NCI-H748 (cell line): ENCODE results near the gene PHLDB2.

Source experiments
- DNase-seq: peaks from one replicate; lab custom pipeline; 2025; ENCODE audit not compliant: unreplicated experiment; lab: John Stamatoyannopoulos, UW

PHLDB2 gene

DNA sequence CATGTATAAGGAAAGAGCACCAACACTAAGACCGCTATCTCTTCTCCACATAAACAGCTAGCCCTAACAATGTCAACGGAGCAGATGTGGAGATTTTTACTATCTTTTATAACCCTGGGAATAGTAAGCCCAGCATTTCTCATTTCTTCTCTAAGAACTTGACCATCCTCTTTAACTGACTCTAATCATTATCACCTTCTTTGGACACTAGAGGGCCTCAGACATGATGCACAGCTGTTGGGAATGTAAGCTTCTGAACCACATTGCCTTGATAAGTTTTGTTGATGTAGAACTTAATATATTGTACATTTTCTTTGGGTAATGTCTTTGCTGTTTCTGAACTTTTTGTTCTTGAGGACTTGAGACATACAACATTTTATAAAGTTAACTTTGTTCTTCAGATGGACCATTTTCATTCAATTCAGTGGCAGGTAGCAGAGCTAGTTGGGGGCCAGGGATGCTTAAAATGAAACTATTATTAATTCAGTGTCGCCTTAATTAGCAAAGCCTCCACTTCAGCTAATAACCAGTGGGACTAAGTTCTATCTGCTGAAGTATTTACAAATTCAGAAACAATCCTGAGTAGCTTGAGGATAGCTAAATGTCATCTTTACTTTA lies 130.1 kb downstream of the PHLDB2 start:
- DNase-seq = peak; percentile 63

DNA sequence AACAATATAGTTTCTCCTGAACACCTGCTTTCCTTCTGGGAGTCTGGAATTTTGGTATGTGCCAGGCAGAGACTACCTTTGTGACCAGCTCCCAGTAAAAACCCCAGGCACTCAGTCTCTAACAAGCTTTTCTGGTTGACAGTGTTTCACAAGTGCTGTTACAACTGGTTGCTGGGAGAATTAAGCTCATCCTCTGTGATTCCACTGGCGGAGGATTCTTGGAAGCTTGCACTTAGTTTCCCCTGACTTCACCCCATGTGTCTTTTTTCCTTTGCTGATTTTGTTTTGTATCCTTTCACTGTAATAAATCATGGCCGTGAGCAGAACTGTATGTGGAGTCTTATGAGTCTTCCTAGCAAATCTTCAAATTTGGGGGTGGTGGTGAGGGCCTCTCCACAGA lies 134.0 kb downstream of the PHLDB2 start:
- DNase-seq = no peak

DNA sequence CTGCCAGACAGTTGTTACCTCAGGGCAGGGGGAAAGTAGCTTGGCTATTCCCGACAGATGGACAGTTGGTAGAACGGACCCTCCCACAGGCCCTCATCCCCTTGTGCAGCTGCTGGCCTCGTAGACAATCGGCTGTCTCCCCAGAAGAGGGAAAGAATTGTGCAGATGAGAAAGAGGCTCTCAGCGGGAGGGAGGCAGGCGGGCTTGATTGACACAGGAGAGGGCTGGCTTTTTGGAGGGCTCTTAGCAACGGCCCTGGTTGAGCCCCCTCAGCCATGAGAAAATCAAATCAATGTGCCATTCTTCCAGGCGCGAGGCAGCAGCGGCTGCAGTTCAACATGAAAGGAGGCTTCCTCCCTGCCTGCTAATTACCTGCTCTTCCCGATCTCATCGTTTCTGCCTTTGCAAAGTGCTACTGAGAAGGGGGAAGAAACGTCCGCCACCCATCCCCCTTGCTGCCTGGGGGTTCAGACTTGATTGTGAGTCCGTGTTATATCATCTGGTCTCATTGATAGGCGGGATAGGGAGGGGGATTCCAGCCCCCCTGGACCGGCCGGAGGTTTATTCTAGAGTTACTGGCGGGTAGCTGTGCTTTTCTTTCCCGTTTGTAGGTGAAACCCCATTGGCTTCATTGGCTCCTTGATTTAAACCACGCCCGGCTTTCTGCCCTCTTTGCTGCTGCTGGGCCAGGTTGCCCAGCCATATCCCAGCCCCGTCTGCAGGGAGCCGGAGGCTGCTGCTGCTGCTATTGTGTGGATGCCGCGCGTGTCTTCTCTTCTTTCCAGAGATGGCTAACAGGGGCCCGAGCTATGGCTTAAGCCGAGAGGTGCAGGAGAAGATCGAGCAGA lies 139.8 kb downstream of the PHLDB2 start, which contains the start of gene TAGLN3:
TAGLN3 (plus strand) TSS at position 287 of the 848 bp plus-strand sequence; CDS start at position 788, 501 bp downstream.
- DNase-seq = peak; percentile 92

DNA sequence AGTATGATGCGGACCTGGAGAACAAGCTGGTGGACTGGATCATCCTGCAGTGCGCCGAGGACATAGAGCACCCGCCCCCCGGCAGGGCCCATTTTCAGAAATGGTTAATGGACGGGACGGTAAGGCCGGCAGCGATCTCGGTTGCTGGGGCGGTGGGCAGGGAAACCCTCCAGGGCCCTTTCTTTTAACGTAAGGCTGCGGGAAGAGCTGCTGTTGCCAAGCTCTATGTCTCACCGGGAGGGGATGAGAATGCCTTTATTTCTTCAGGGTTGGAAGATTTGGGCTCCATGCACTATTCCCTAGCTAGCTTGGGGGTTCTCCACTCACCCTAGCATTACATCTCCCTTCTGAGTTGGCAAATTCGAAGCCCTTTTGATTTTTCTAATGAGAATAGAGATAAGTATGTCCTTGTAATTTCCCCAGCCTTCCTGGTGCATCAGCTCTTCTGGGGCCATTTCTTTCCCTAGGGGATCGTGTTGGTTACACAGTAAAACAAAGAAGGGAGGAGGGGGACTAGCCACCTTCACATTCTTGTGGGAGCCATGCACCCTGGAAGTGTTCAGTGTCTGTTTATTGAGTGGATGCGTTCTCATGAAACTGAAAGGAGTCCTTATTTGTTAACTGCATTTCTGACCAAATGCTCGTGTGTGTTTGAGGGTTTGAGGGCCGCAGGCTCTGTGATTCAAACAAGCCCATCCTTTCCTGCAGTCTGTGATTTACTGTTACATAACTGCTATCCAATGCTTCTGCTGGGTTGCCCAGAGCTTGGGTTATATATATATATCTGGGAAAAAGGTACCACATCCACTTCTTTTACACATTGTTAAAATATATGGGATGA lies 140.6 kb downstream of the PHLDB2 start:
- DNase-seq = peak; percentile 55

DNA sequence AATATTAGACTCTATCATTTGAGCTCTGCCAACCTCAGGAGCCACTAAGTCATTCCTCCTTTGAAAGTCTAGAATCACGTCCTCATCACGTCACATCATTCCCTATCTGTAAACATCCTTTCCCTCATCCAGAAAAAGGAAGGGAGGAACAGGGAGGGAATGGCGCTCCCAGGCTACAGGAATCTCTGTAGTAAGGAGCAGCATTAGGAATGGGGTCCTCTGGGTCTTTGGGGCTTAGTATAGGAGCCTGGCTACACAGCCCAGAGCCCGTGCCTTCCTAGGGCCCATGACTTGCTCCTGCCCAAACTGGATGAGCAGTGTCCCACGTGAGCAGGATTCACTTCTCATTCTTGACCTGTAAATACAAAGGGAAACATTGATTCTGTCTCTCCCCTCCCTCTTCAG lies 141.3 kb downstream of the PHLDB2 start:
- DNase-seq = peak; percentile 26

DNA sequence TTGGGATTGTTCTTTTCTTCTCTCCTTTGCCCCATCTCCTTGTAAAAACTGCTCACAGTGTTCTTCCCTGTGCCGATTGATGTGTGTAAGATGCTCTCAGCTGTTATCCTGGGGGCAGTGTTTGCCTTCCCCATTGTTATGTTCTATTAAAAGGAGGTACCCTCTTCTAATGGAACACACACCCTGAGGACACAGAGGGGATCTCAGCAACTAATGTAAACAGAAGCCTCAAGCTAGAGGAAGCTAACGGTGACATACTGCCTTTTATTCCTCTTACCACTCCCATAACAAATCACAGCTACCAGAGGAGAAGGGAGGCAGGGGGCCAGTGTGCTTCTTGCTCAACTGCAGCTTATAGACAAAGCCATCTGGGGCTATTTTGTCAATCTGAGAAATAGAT lies 141.9 kb downstream of the PHLDB2 start:
- peak; percentile 77 for DNase-seq

DNA sequence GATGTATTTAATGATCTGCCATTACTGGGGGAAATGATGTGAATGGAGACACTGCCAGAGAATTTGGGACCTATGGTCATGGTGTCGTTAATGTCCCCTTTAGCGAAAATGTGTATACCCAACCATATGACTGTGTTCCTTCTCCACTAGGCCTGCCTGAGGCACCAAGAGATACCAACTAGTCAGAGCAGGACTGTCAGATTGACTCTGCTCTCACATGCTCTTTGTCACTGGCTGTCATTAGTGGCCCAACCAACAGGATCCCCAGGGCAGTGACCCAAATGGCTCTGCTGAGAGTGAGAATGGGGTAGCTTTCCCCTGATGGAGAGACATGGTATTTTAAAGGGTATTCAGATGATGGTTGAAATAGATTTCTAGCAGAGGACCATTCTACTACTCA lies 142.5 kb downstream of the PHLDB2 start:
- no peak for DNase-seq

DNA sequence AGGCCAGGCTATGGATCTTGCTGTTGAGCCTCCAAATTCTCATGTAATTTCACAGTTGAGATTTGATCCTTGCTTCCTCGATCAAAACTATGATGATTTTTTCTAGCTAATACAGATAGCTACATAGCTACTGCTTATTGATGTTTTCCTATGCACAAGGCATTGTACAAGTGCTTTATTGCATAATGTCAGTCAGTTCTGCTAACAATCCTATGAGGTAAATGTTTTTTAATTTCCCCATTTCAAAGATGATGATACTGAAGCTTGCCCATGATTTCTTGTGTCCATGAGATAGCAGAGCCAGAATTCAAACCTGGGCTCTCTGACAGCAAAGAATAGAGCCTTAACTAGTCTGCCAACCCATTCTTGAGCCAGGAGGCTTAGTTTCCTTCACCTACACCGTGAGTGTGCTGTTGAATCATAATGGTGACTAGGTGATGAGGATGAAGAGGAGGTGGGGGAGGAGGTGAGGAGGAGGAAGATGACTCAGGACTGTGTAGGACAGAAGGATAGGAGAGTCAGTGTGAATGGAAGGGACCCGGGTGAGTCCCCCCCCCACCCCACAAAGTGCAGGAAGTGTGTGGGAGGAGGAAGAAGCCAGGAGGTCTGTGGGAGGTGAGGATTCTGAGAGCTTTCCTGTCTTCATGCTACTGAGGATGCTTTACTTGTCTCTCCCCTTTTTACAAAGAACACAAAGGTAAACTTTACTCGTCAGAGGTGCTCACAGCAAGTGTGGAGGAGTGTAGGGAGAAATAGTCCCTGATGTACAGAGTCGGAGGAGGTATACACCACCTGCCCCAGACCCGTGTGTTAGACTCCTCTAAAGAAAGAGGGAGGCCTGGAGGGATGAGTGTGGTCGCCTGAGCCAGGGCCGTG lies 143.3 kb downstream of the PHLDB2 start:
- DNase-seq = no peak

DNA sequence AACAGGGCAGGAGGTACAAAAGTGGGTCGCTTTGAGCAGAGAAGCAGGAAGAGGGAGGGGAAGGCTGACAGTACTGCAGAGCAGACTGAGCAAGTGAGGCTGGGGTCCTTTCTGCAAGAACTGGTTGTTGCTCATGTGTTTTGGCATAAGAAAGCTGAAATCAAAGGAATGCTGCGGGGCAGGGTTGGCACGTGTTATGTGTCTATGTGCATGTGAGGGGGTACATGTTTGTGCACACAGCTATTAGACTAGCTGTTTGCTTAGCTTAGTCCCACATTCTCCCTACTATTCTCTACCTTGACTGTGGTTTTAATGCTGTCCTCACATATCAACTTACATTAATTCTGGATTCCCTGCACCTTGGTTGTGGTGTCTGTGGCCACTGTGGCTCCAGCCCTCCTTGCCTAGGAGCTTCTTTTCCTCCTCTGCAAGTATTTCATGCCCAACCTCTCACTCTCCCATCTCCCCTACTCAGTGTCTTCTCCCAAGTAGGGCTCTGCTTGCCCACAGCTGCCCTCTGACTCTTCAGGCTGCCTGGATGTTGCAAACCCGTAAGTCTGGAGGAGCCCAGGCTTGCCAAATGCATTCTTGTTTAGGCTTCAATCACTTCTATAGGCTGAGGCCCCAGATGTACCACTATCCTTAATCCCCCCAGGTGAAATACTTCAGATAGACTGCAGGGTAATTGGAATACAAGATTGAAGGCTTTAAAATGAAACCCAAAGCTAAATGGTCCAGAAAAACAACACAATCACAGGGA lies 144.4 kb downstream of the PHLDB2 start:
- DNase-seq = no peak

DNA sequence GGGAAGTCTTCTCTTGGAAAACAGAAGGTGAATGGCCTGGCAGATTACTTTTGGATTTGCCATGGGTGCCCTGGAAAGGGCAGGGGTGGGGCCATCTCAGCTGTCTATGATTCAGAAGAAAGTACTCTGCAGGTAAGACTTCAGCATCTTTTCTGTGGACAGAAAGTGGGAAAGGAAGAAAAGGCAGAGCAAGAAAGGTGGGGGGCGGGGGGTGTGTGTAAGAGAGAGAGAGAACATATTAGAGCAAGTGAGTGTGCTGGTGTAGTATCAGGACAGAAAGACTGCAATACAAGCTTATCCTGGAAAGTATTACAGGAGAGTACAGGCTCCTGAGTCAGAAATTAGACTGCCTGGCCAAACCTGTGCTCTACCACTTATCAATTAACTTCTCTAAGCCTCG lies 145.1 kb downstream of the PHLDB2 start:
- no peak for DNase-seq

DNA sequence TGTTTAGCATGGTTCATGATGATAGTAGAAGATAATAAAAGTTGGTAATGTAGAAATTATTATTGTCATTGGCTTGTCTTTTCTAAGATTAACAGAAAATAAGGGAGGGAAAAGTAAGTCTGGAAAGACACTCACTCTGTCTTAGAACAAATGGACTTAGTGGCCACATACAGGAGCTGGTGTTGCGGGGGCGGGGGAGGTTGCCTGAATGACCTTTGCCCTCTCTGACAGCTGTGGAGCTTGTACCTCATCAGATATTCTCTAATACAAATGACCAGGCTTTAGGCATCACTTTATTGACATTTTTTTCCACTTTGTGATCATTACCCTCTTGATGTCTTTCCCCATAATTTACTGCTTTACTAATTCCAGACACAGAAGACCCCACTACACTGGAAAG lies 145.6 kb downstream of the PHLDB2 start:
- no peak for DNase-seq

DNA sequence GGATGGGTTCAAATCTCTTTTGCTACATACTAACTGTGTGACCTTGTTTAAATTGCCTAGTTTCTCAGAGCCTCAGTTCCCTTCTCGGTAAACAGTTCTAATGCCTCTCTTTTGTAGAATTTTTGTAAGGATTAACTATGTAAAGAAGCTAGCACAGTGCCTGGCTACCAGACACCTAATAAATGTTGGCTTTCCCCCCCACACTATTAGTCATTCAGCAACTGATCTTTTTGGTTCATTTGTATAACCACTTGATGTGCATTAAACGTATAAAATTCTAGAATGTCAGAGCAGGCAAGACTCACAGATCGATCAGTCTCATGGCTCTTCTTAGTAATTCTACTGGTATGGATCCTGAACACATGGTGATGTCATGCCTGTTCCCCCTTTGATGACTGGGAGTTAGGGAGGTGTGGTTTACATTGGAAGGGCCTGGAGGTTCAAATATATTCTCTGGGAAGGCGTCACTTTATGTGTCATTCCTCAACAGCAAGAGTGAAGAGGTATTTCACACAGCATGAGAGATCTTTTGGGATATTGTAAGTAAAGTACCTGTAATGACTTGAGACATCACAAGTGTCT lies 146.1 kb downstream of the PHLDB2 start:
- DNase-seq = no peak

DNA sequence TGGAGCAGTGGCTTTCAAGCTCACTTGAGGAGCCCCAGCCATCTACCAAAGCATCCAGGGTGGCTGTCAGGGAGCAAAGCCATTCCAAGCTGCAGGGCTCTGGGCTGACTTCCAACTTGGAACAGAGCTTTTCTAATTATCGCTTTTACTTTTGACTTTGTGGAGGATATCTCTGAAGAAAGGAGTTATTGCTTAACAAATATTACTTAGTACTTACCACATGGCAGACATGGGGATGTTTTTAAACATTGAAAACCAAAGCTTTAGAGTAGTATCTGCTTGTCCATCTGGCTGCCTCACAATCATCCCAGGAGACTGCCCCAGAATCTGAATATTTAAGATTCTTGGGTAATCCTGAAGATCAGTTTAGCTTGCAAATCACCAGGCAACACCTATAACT lies 148.6 kb downstream of the PHLDB2 start:
- DNase-seq = no peak

DNA sequence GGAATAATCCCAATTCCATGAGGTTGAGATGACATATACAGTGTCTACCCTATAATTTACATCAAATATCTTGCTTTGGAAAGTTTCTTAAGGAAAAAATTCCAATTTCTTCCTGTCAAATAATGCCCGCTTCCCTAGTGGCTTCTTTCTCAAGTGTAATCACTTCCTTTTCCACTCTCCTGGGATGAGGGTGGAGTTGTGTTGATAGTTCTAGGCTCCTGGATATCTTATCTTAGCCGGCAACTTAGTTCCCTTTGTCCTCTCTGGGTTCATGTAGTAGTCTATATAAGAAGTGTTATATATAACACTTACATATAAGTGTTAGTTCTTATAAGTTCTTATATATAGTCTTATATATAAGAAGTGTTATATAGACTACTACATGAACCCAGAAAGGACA lies 150.6 kb downstream of the PHLDB2 start:
- no peak for DNase-seq

DNA sequence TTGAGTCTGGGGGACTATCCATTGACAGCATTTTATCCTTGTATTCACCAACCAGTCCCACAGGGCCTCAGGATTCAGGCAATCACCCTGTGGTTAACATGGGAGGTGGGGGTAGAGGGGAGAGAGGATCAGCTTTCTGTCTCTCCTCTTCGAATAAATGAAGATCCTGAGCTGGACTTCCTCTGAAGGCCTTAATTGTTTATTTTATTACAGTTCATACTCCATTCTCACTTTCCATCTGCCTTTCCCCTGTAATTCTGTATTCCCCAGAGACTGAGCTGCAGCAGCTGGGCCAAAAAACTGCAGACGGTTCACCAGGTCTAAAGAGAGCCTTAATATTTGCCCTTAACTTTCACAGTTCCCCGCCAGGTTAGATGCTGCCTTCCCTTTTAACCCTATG lies 151.6 kb downstream of the PHLDB2 start:
- DNase-seq = peak; percentile 2

DNA sequence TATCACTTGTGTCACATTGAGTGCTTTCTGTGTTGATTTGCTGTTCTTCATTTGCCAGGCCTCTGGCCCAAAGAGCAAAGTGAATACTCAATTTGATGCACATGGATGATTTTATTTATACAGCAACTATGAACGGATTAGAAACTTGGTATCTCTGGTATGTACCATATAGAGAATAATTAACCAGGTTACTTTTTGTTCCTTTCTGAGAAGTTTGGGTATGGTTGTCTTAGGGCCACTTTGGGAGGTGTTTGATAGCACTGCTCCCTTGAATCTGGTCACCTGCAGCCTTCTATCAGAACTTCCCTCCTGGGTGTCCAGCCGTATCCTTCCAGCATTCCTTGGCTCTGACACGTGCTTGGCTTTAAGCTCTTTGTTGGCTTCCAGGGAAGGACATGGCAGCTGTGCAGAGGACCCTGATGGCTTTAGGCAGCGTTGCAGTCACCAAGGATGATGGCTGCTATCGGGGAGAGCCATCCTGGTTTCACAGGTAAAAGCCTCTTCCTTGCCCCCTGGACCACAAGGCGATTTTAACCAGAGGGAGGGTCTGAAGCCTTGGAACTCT lies 152.4 kb downstream of the PHLDB2 start:
- no peak for DNase-seq

DNA sequence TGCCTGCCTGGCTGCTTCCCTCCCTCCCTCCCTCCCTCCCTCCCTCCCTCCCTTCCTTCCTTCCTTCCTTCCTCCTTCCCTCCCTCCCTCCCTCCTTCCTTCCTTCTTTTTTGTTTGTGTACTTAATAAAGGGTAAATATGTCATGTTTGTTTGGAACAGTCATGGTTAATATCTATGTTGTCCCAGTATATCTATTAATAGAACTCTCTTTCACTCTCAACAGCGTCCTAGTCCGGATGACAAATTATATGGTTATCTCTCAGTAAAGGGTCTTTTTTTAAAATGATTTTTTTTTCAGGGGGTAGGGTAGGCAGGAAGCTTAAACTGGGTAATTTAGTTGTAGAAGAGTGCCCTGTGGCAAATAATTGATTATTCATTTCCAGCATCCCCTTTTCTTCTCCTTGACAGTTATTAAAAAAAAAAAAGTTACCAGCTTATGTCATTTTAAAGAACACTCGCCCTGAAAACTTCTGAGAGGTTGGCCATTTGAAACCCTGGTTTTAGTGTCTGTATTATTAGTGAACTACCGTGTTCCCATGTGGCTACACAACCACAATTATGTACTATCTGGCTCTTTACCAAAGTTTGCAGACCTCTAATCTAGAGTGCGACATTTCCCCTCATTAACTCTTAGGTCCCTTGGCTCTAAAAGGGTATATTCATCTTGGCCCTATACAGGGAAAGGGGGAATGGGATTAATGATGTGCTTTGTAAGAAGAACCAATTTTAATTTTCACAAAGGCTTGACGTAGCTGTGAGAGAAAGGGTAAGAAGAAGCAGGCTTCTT lies 153.3 kb downstream of the PHLDB2 start:
- no peak for DNase-seq

DNA sequence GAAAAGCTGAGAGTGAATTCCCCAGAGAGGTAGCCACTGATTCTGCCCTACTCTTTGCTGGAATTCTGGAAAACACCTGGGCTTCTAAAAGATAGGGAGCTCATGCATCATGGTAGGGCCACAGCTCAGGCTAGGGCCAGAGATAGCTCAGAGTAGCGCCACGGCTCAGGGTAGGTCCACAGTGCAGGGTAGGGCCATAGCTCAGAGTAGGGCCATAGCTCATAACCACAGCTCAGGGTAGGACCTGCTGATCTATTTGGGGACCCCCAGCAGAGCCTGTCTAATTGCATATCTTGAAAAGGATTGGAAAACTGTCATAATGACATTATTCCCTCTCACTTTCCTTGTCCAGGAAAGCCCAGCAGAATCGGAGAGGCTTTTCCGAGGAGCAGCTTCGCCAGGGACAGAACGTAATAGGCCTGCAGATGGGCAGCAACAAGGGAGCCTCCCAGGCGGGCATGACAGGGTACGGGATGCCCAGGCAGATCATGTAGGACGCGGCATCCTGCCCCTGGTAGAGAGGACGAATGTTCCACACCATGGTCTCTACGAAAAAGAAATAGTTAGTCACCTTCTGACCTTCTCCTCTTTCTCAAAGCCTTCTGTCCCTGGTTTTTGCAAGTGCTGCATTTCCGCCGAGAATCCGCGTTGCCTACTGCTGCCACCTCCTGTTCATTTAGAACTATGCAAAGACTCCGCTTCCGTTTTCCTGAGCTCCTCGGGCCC lies 154.2 kb downstream of the PHLDB2 start:
- DNase-seq = no peak
